GM19438 (cell line): ENCODE measurements around the gene CISH.

Experiments
- ATAC-seq: cut with Tn5 transposase; IDR thresholded peaks from one replicate; pipeline ENCODE4 v1.9.1; 2021; ENCODE audit warnings: low read depth; ENCODE audit not compliant: unreplicated experiment

The CISH gene

DNA sequence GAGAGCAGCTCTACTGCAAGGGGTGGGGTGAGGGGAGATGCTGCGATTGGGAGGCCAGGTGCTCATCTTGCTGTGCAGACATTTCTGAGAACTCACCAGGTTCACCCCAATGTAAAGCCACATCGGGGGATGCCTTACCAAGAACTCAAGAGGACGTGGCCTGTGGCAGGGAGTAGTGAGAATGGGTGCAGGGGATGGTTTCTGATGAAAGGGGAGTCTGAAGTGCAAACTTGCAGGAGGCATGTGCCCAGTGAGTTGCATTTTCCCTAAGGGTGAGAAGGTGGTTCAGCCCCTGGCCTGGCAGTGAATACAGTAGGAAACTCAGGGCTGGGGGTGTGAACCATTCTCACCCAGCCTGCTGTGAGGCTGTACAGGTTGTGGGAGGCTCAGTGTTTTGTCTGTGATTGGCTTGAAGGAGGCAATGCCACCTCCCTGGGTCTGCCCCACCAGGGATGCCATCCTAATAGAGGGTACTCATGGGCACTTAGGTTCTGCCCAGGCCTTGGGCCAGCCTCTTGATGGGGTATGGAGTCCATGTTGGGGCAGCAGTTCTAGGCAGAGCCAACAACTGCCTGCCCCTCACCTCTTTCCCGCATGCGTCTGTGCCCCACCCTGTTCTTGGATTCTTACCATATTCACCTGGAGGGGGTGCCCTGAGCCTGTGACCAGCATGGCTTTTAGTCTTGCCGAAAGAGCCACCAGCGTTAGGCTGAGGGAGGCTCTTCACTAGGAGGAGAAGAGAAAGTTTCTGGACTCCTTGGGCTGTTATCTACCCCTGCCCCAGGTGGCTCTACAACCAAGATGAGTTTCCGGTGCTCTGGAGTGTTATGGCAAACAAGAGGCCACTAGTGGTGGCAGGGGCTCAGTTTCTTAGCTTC lies 37.8 kb downstream of the CISH start:
- no peak for ATAC-seq

DNA sequence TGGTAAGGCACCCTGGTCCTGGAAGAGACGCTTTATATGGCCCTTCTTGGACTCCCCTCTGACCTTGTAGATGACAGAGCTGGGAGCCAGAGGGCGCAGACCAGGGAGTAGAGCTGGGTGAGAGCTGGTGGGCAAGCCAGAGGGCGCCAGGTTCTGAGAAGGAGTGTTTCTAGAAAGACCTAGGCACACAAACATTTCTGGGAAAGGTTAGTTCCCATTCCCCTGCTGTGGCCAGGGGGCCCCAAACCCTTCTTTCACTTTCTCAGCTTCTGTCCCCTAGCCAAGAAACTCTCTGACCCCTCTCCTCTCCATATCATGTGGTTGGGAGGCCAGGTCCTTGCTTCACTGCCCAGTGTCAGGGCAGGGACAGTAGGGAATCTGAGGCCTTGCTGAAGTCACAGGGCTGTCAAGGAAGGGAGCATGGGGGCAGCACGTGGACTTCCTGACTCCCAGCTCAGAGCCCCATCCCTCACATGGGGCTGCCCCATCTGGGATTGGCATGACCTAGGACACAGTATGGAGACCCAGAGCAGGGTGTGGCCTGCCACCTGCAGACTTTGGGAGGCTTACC lies 38.7 kb downstream of the CISH start:
- no peak for ATAC-seq

DNA sequence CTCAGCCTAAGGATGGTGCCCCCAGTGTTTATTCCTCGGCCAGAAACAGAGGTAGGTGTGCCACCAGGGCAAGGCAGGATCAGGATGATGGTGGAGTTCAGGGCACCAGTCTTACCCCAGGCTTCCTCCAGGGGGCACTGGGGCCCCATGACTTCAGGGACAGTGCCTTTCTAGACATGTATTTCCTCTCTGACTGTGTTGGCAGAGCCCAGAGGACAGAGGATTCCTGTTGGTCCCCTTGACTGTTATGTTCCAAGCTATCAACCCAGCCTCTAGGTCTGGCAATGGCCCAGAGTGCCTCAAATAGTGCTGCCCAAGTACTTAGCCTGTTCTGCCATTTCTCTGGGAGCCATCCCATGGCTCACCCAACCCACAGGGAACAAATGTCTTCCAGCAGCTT lies 39.4 kb downstream of the CISH start:
- ATAC-seq = no peak

GRCh38 chr3:50571486-50571885 lies 40.1 kb downstream of the CISH start:
- ATAC-seq = no peak

GRCh38 chr3:50570508-50571279 lies 40.9 kb downstream of the CISH start:
- no peak for ATAC-seq

GRCh38 chr3:50568947-50569749 lies 42.4 kb downstream of the CISH start, which contains the start of gene HEMK1:
TSS of gene HEMK1 (plus strand) at chr3:50569522. CDS start at chr3:50571105, 1,583 bp downstream.
- ATAC-seq = peak; percentile 69

DNA sequence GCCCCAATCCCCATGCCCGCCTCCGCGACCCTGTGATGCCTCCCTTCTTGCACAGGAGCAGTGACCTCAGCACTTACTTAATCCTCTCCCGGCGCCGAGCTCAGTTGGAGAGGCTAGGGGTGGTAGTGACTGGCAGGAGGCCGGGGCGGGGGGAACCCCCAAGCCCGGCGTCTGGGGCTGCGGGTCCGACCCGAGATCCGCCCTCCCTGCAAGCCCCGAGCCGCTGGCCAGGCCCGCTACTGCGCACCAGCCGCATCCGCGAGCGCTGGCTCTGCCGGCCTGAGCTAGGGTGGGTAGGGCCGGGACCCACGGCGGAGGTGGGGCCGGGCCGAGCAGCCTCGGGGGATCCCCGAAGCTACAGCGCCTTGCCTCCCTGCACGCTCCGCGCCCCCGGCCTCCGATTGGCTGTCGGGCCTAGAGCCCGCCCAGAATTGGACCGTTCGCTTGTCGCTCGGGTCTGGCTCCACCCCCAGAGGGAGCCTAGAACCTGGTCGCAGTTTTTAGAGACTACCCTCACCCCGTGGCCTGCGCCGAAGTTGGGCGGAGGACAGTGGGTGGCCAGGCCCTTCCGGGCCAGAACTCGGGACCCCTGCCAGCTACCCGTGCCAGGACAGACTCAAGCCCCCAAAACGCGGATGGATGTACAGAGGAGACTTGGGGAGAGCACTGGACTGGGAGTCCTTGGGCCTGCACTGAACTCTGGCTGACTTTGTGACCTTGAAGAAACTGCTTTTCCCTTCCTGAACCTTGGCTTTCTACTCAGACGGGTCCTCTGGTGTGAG lies 44.0 kb downstream of the CISH start, which contains the start of gene C3orf18:
TSS of gene C3orf18 (minus strand) at position 362 of the 782 bp plus-strand sequence. CDS start 2,048 bp downstream, outside the sequence.
- ATAC-seq = peak; percentile 72

DNA sequence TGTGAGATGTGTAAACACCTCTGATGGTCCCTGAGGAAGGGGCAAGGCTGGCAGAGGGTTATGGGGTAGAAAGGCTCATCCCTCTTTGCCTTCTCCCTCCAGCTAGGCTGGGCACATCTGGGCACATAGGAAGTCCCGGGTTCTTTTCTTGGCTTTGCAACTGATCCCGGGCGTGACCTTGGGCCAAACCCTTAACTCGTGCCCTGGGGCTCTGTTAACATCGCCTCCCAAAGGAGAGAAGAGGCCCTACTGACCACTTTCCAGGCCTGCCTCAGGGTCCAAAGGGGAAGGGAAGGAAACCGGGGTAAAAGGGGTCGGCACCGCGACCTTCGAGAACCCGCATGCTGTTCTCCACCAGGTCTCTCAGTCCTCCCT lies 44.6 kb downstream of the CISH start:
- no peak for ATAC-seq

- no peak for ATAC-seq
Observed at GRCh38 chr3:50564321-50564720, 47.3 kb downstream of the CISH start.

- no peak for ATAC-seq
Observed at GRCh38 chr3:50563867-50564266, 47.7 kb downstream of the CISH start.

- ATAC-seq = no peak
Observed at GRCh38 chr3:50562861-50563260, 48.7 kb downstream of the CISH start.

DNA sequence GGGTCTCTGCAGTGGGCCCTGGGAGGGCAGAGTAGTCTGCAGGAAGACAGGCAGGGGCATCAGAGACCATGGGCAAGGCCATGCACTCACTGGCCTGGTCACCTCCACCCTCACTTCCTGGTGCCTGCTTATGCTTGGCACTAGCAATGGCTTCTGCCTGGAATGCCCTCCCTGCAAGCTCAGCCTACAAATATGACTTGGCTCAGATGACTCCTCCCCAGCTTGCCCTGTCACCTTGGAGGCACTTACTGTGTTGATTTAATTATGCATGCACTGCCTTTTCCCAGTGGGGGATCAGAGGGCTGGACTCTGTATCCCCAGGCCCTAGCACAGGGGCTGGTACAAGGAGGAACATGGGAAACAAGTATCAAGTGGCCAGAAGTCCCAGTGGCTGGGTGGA lies 51.9 kb downstream of the CISH start:
- no peak for ATAC-seq

DNA sequence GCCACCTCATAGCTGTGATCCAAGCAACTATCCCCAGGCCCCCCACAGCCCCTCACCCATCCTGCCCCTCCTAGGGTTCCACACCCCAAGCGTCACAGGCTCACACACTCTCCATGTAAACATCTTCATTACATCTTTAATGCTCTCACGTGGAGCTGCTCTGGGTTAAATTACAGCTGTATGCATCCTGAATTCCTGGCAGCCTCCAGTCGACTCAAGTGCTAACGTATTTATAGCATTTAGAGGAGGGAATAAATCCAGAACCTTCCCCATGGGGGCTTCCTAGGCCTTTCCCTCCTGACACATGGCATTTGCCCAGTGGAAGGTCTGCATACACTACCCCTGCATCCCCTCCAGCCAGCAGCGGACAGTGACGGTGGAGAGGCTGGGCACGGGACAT lies 53.7 kb downstream of the CISH start:
- ATAC-seq = no peak

GRCh38 chr3:50557106-50557505 lies 54.5 kb downstream of the CISH start:
- no peak for ATAC-seq
